Skin epidermis (tissue), 12 donors: ENCODE measurements around the gene SCG3.

Source experiments
- H3K27ac ChIP-seq, 21 experiments: fragments of 200-600 bp; sonication (generic) in 11 of 21; one replicate each; pipeline ENCODE4 v1.5.0; 2020; ENCODE audit warnings: mild to moderate bottlenecking in 3 of 21, inconsistent platforms in 2 of 21, moderate library complexity in 2 of 21
- H3K4me3 ChIP-seq, 7 experiments: fragments of 200-600 bp; sonication (generic) in 2 of 7; one replicate each; pipeline ENCODE4 v1.5.0; 2020; ENCODE audit warnings: inconsistent platforms in 2 of 7, mild to moderate bottlenecking in 2 of 7, moderate library complexity in 1 of 7

The SCG3 gene

DNA sequence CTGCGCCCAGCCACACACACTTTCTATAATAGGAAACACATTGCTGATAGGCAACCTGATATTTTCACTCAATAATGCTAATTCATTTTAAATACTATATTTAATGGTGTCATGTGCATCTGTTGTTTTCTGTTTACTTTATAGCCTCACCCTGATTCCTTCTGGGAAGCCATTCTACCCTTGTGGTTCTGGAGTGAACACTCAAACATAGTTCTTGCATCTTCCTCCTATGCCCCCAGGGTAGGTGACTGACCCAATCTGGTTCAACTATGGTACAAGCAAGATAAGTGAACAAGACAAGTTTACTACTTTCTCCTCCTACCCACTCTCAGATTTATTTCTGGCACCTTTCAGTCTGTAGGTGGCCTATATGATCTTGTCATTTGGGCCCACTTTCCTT lies 4.3 kb upstream of the SCG3 start:
- no peak overlapping the region for H3K4me3 ChIP-seq
- H3K27ac ChIP-seq: no peak overlapping the region

GRCh38 chr15:51677452-51677851 lies 3.9 kb upstream of the SCG3 start:
- H3K4me3 ChIP-seq: no peak overlapping the region
- no peak overlapping the region for H3K27ac ChIP-seq

DNA sequence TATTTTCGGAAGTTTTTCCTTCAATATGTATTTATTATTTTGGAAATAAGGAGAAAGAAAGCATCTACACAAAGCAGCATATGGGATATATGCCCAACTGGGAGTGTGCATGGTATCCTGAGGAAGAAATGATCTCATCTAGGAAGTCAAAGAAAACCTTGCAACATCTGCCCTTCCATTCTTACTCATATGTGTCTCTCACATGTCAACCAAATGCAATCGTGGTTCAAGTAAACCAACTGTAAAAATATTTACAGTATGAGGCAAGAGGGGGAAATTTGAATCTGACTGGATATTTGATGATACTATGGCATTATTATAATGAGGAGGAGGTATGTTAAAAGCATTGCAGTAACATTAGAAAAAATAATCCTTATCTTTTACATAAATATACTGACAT lies 3.2 kb upstream of the SCG3 start:
- Histone ChIP-seq H3K4me3 (no peak overlapping the region), H3K27ac (no peak overlapping the region)

GRCh38 chr15:51680321-51680720 lies 982 bp upstream of the SCG3 start:
- Histone ChIP-seq H3K4me3 (no peak overlapping the region), H3K27ac (no peak overlapping the region)

- Histone ChIP-seq H3K4me3 (no peak overlapping the region), H3K27ac (no peak overlapping the region)
Measured at GRCh38 chr15:51687565-51687964, 6.3 kb downstream of the SCG3 start.

DNA sequence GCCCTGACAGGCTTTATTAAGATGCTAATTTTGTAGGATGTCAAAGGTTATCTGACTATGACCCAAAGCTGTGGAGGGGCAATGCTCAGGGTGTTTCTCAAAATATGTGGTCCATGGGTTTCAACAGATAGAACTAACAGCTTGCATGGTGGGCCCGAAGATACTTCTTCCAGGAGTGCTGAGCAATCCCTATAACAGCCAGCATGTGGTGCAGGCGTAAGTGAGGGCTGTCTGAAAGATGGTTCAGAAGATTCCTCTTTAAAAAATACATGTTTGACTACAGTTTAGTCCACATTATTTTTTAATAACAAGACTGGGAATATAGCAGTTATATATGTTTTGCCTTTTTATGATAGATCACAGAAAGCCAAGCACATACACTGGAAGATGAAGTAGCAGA lies 7.6 kb downstream of the SCG3 start:
- no peak overlapping the region for H3K27ac ChIP-seq
- H3K4me3 ChIP-seq: no peak overlapping the region

GRCh38 chr15:51692154-51692553 lies 10.9 kb downstream of the SCG3 start:
- Histone ChIP-seq H3K4me3 (no peak overlapping the region), H3K27ac (no peak overlapping the region)

DNA sequence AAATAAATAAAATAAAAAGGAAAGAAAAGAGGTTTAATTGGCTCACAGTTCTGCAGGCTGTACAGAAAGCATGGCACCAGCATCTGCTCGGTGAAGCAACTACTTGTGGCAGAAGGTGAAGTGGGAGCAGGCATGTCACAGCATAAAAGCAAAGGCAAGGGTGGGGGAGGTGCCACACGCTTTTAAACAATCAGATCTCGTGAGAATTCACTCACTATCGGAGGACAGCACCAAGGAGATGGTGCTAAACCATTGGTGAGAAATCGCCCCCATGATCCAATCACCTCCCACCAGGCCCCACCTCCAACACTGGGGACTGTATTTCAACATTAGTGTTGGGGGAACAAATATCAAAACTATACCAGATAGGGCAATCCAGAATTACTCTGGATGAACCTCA lies 15.3 kb downstream of the SCG3 start:
- Histone ChIP-seq H3K4me3 (no peak overlapping the region), H3K27ac (no peak overlapping the region)

GRCh38 chr15:51697163-51697562 lies 15.9 kb downstream of the SCG3 start:
- no peak overlapping the region for H3K27ac ChIP-seq
- no peak overlapping the region for H3K4me3 ChIP-seq

DNA sequence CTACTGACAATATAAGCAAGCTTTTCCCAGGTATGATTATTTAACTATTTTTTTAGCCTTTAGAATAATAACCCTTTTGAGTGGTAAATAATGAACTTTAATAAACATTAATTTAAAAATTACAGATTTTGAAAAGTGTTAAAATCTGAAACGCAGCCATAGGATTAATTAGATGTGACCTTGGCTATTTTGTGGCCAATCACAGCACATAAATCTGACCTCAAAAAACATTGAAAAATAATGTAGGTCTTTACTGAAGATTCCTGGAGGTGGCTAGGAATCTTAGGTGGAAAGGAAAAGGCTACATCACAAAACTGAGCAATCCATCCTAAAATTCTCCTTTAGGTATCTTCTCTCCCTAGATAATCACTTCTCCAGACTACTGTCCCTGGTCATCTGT lies 18.1 kb downstream of the SCG3 start:
- no peak overlapping the region for H3K27ac ChIP-seq

DNA sequence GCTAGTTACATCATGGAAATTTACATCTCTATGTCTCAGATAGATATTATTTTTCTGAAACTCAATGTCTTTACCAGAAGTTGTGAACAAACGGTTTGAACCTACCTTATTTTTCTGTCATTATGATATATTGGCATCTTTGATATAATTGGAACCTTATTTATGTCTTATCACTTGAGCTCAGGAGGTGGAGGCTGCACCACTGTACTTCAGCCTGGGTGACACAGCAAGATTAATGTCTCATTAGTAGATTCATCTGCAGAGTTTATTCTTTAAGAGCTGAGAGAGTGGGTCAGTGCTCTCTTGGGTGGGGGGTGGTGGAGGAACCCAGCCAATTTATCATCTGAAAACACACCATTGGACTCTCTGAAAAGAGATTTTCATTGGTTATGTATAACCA lies 21.4 kb downstream of the SCG3 start:
- no peak overlapping the region for H3K27ac ChIP-seq
- H3K4me3 ChIP-seq: no peak overlapping the region

More for the DNA sequence above, 18.1 kb downstream of the SCG3 start:
- no peak overlapping the region for H3K4me3 ChIP-seq

DNA sequence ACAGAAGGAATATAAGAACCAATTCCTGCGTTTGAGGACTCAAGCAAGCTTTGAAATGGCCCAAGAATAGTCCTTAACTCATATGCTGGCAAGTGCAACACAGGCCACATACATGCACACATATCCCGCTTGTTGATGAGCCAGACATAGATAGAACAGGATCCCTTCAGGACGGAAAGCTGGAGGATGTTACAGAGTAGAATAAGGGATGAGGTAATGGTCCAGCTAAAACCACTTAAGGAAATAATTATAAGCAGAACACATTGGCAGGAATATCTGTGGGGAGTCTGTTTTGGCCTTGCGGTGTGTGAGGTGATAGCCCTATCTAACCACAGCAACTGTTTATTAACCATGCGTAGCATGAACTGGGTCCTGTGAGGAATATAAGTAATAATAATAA lies 25.0 kb downstream of the SCG3 start:
- no peak overlapping the region for H3K27ac ChIP-seq
- H3K4me3 ChIP-seq: no peak overlapping the region

DNA sequence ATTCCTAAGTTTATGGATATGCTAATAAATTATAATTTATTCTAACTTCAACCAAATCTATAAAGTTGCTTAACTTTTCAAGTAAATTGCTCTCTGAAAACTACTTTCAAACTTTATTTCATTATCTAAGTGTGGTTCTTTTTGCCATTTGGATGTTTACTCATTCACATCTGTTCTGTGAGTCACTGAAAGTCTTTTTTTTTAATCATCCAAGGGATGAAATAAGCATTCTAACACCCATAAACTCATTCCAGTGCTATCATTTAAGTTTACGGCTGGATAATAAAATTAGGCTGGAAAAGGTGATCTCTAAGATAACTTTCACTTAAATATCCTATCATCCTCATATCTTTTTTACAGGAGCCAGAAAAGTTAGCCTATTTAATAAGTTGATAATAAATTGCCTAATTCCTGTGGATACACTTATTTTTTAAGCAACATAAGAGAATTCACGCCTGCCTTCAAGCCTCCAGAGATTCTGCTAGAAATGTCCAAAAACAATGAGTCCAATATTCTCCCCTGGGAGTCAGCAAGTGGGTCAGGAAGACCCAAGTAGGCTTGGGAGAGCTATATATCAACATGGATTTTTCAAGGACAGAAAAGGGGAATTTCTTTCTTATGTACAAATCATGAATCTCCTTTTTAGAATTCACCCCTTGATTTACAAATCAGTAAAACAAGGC lies 25.8 kb downstream of the SCG3 start:
- Histone ChIP-seq H3K4me3 (no peak overlapping the region), H3K27ac (peak overlapping the region in 1 of 21 experiments; percentile 13)

- no peak overlapping the region for H3K27ac ChIP-seq
- H3K4me3 ChIP-seq: no peak overlapping the region
Measured at GRCh38 chr15:51708013-51708412, 26.7 kb downstream of the SCG3 start.

DNA sequence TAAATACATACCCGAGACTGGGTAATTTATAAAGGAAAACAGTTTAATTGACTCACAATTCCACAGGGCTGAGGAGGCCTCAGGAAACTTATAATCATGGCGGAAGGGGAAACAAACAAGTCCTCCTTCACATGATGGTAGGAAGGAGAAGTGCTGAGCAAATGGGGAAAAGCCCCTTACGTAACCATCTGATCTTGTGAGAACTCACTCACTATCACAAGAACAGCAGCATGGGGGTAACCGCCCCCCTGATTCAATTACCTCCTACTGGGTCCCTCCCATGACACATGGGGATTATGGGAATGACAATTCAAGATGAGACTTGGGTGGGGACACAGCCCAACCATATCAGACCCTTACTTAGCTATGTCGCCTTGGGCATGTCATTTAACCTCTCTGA lies 27.7 kb downstream of the SCG3 start:
- Histone ChIP-seq H3K4me3 (no peak overlapping the region), H3K27ac (no peak overlapping the region)

GRCh38 chr15:51714162-51714561 lies 32.9 kb downstream of the SCG3 start:
- Histone ChIP-seq H3K27ac (no peak overlapping the region), H3K4me3 (no peak overlapping the region)

GRCh38 chr15:51714911-51715310 lies 33.6 kb downstream of the SCG3 start:
- no peak overlapping the region for H3K4me3 ChIP-seq
- H3K27ac ChIP-seq: no peak overlapping the region

DNA sequence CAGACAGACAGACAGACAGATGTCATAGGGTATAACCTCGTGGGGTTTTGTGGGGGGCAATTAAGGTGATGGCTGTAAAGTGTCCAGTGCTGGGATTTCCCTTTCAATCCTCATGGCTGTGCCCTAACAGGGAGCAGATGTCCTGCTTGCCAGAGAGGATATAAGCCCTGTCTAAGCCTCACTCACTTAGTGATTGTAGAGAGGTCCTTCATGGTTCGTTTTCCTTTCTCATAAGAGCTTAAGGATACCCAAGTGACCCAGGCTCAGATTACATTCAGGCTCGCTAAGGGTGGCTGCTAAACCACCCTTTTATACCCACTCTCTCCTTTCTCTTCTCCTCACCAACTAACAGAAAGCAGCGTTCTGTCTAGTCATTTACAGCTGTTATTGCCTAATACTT lies 36.9 kb downstream of the SCG3 start:
- Histone ChIP-seq H3K27ac (no peak overlapping the region), H3K4me3 (no peak overlapping the region)

GRCh38 chr15:51718746-51719145 lies 37.4 kb downstream of the SCG3 start:
- H3K27ac ChIP-seq: no peak overlapping the region
- H3K4me3 ChIP-seq: no peak overlapping the region

- H3K4me3 ChIP-seq: no peak overlapping the region
- H3K27ac ChIP-seq: no peak overlapping the region
Measured at GRCh38 chr15:51720201-51720995, 39.1 kb downstream of the SCG3 start.

GRCh38 chr15:51721199-51721960 lies 40.1 kb downstream of the SCG3 start:
- Histone ChIP-seq H3K4me3 (no peak overlapping the region), H3K27ac (peak overlapping the region in 1 of 21 experiments; percentile 6)
